IPS DF 19.7 (cell line): ENCODE results near the gene NFATC2.

Experiments
- DNase-seq: peaks from one replicate; pipeline ENCODE4 v3.0.0-alpha.2; 2013; ENCODE audit warnings: low read depth, low spot score

NFATC2 gene

GRCh38 chr20:51392614-51393186 is 149.8 kb downstream of the NFATC2 start:
- no peak for DNase-seq

- no peak for DNase-seq
These were observed 150.6 kb downstream of the NFATC2 start for GRCh38 chr20:51391926-51392325.

GRCh38 chr20:51389543-51390264 is 152.8 kb downstream of the NFATC2 start:
- DNase-seq = no peak

- no peak for DNase-seq
These were observed 153.6 kb downstream of the NFATC2 start for GRCh38 chr20:51388756-51389542.

- DNase-seq = no peak
These were observed 154.3 kb downstream of the NFATC2 start for GRCh38 chr20:51388227-51388626.

GRCh38 chr20:51387125-51387875 is 155.2 kb downstream of the NFATC2 start:
- DNase-seq = peak; percentile 78

GRCh38 chr20:51386586-51386985 is 155.9 kb downstream of the NFATC2 start:
- no peak for DNase-seq

GRCh38 chr20:51385646-51386530 is 156.6 kb downstream of the NFATC2 start:
- no peak for DNase-seq

- no peak for DNase-seq
These were observed 157.6 kb downstream of the NFATC2 start for GRCh38 chr20:51384875-51385274.

GRCh38 chr20:51383891-51384510 is 158.5 kb downstream of the NFATC2 start:
- no peak for DNase-seq

GRCh38 chr20:51382986-51383821 is 159.3 kb downstream of the NFATC2 start:
- DNase-seq = no peak

GRCh38 chr20:51382111-51382985 is 160.2 kb downstream of the NFATC2 start:
- no peak for DNase-seq

- no peak for DNase-seq
These were observed 161.0 kb downstream of the NFATC2 start for GRCh38 chr20:51381557-51381956.

- DNase-seq = no peak
These were observed 161.8 kb downstream of the NFATC2 start for GRCh38 chr20:51380401-51381385.

- DNase-seq = no peak
These were observed 162.7 kb downstream of the NFATC2 start for GRCh38 chr20:51379601-51380341.

- no peak for DNase-seq
These were observed 164.2 kb downstream of the NFATC2 start for GRCh38 chr20:51378171-51378928.
